HEK293 (cell line): Measurements from ENCODE around the gene THSD4.

Experiments used
- CTCF ChIA-PET: fragments of 350-600 bp; formaldehyde crosslinking; extraction: SDS; loops from one replicate; lab custom pipeline; 2021; ENCODE audit warnings: antibody characterized with exemption; lab: Yijun Ruan, JAX
- POLR2A ChIA-PET: fragments of 300-600 bp; formaldehyde crosslinking; extraction: SDS; loops from one replicate; lab custom pipeline; 2020; ENCODE audit warnings: antibody characterized with exemption, inconsistent platforms; lab: Yijun Ruan, JAX
- H3K27ac ChIP-seq: fragments of 200-500 bp; sonication (Bioruptor generic); 2 replicates; pipeline ENCODE4 v1.5.1; 2014; ENCODE audit warnings: low read depth, low read length, control low read depth, inconsistent platforms; ENCODE audit errors: extremely low read depth
- H3K36me3 ChIP-seq, 2 experiments: fragments of 200-500 bp in 1 of 2; sonication (Bioruptor generic) in 1 of 2; 1 replicate in 1 of 2; 2 replicates in 1 of 2; pipeline ENCODE4 v1.5.1; 2014 to 2017; ENCODE audit warnings: inconsistent platforms in 2 of 2, low read length in 2 of 2; ENCODE audit not compliant: control insufficient read depth in 2 of 2, insufficient read depth in 1 of 2
- H3K4me1 ChIP-seq: fragments of 200-500 bp; sonication (Bioruptor generic); 2 replicates; pipeline ENCODE4 v1.5.1; 2014; ENCODE audit warnings: mild to moderate bottlenecking, low read length, inconsistent platforms; ENCODE audit not compliant: control insufficient read depth, insufficient read depth
- H3K4me3 ChIP-seq: 2 replicates; pipeline ENCODE4 v1.5.1; 2011; ENCODE audit warnings: low read depth, mild to moderate bottlenecking, control low read depth, low read length, moderate library complexity
- H3K9me3 ChIP-seq: fragments of 200-500 bp; sonication (Bioruptor generic); 2 replicates; pipeline ENCODE4 v1.5.1; 2014; ENCODE audit warnings: low read depth, low read length, inconsistent platforms; ENCODE audit not compliant: control insufficient read depth, insufficient read depth
- BCL11B ChIP-seq: fragments of 450-650 bp; formaldehyde crosslinking; IDR thresholded peaks from 2 replicates; pipeline ENCODE4 v1.5.1; 2016; ENCODE audit warnings: low read depth, missing biosample characterization, missing genetic modification characterization
- HOXA7 ChIP-seq: sonication (generic); formaldehyde crosslinking; IDR thresholded peaks from 2 replicates; pipeline ENCODE4 v1.8.1; 2022; ENCODE audit warnings: missing genetic modification reagents, borderline replicate concordance
- KLF7 ChIP-seq: fragments of 450-650 bp; formaldehyde crosslinking; IDR thresholded peaks from 2 replicates; pipeline ENCODE4 v1.5.1; 2016; ENCODE audit warnings: missing biosample characterization, missing genetic modification characterization, borderline replicate concordance
- KLF8 ChIP-seq: fragments of 450-650 bp; formaldehyde crosslinking; IDR thresholded peaks from 2 replicates; pipeline ENCODE4 v1.5.1; 2016; ENCODE audit warnings: missing biosample characterization, missing genetic modification characterization
- OVOL3 ChIP-seq: fragments of 450-650 bp; formaldehyde crosslinking; IDR thresholded peaks from 2 replicates; pipeline ENCODE4 v1.5.1; 2016; ENCODE audit warnings: missing biosample characterization, missing genetic modification characterization
- TSHZ1 ChIP-seq: fragments of 450-650 bp; formaldehyde crosslinking; IDR thresholded peaks from 2 replicates; pipeline ENCODE4 v1.5.1; 2016; ENCODE audit warnings: missing biosample characterization, missing genetic modification characterization, borderline replicate concordance
- ZEB2 ChIP-seq: fragments of 450-650 bp; formaldehyde crosslinking; IDR thresholded peaks from 2 replicates; pipeline ENCODE4 v1.5.1; 2016; ENCODE audit warnings: missing biosample characterization, missing genetic modification characterization
- ZFP41 ChIP-seq: fragments of 450-650 bp; formaldehyde crosslinking; IDR thresholded peaks from 2 replicates; pipeline ENCODE4 v1.5.1; 2016; ENCODE audit warnings: missing biosample characterization, missing genetic modification characterization, borderline replicate concordance
- ZFP69B ChIP-seq: fragments of 450-650 bp; formaldehyde crosslinking; IDR thresholded peaks from 2 replicates; pipeline ENCODE4 v1.5.1; 2016; ENCODE audit warnings: missing biosample characterization, missing genetic modification characterization
- ZNF112 ChIP-seq: fragments of 450-650 bp; formaldehyde crosslinking; IDR thresholded peaks from 2 replicates; pipeline ENCODE4 v1.5.0; 2017; ENCODE audit warnings: missing biosample characterization, missing genetic modification characterization
- ZNF157 ChIP-seq: fragments of 450-650 bp; formaldehyde crosslinking; IDR thresholded peaks from 2 replicates; pipeline ENCODE4 v1.5.1; 2016; ENCODE audit warnings: missing biosample characterization, missing genetic modification characterization
- ZNF24 ChIP-seq: fragments of 450-650 bp; formaldehyde crosslinking; IDR thresholded peaks from 2 replicates; pipeline ENCODE4 v1.5.1; 2016; ENCODE audit warnings: missing biosample characterization, missing genetic modification characterization
- ZNF292 ChIP-seq: fragments of 450-650 bp; formaldehyde crosslinking; IDR thresholded peaks from 2 replicates; pipeline ENCODE4 v1.5.1; 2016; ENCODE audit warnings: low read depth, missing biosample characterization, missing genetic modification characterization, borderline replicate concordance
- ZNF513 ChIP-seq: fragments of 450-650 bp; IDR thresholded peaks from 2 replicates; pipeline ENCODE4 v1.5.1; 2018; ENCODE audit warnings: missing biosample characterization, missing genetic modification characterization
- ZNF518A ChIP-seq: fragments of 450-650 bp; formaldehyde crosslinking; conservative IDR thresholded peaks from 2 replicates; pipeline ENCODE4 v1.5.1; 2016; ENCODE audit warnings: low read depth, missing biosample characterization, missing genetic modification characterization
- ZNF596 ChIP-seq: fragments of 450-650 bp; IDR thresholded peaks from 2 replicates; pipeline ENCODE4 v1.5.0; 2018; ENCODE audit warnings: missing biosample characterization, mild to moderate bottlenecking, missing genetic modification characterization, moderate library complexity
- ZNF664 ChIP-seq: fragments of 450-650 bp; formaldehyde crosslinking; IDR thresholded peaks from 2 replicates; pipeline ENCODE4 v1.5.1; 2016; ENCODE audit warnings: missing biosample characterization, missing genetic modification characterization
- ZNF677 ChIP-seq: fragments of 450-650 bp; IDR thresholded peaks from 2 replicates; pipeline ENCODE4 v1.5.0; 2018; ENCODE audit warnings: missing biosample characterization, mild to moderate bottlenecking, missing genetic modification characterization, moderate library complexity
- TF ChIP-seq, protein P1 (sequence below): fragments of 450-650 bp; formaldehyde crosslinking; IDR thresholded peaks from 2 replicates; pipeline ENCODE4 v1.5.1; 2016; ENCODE audit warnings: missing biosample characterization, missing genetic modification characterization
- TF ChIP-seq, protein P2 (sequence below): fragments of 450-650 bp; formaldehyde crosslinking; IDR thresholded peaks from 2 replicates; pipeline ENCODE4 v1.5.1; 2016; ENCODE audit warnings: missing biosample characterization, missing genetic modification characterization
- TF ChIP-seq, protein P3 (sequence below): fragments of 450-650 bp; formaldehyde crosslinking; optimal IDR thresholded peaks from 2 replicates; pipeline ENCODE3; 2016; ENCODE audit warnings: missing biosample characterization, mild to moderate bottlenecking, missing genetic modification characterization

The THSD4 gene

GRCh38 chr15:71223516-71223915, 108.2 kb downstream of the THSD4 start:
- Histone ChIP-seq H3K36me3 (no peaks in the 10 kb centered on the region), H3K4me3 (no peak overlapping the region), H3K9me3 (no peaks in the 10 kb centered on the region), H3K4me1 (peaks cover 14% of the 10 kb centered on the region)
- POLR2A ChIA-PET = no interaction called here
- CTCF ChIA-PET = interaction anchor here (1.1 kb wide), 1 partner anchor 10 kb away, joined by 4 read pairs; no protein-coding TSS in a partner anchor
- no peak for TF ChIP-seq ZNF677 (tag by site-specific recombination)
- TF ChIP-seq OVOL3 (tag by site-specific recombination) = no peak
- no peak for TF ChIP-seq TSHZ1
- TF ChIP-seq, protein P1, sequence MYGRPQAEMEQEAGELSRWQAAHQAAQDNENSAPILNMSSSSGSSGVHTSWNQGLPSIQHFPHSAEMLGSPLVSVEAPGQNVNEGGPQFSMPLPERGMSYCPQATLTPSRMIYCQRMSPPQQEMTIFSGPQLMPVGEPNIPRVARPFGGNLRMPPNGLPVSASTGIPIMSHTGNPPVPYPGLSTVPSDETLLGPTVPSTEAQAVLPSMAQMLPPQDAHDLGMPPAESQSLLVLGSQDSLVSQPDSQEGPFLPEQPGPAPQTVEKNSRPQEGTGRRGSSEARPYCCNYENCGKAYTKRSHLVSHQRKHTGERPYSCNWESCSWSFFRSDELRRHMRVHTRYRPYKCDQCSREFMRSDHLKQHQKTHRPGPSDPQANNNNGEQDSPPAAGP (tag by site-specific recombination) = no peak
- no peak for TF ChIP-seq ZNF664 (tag by site-specific recombination)
- TF ChIP-seq ZNF112 = no peak
- TF ChIP-seq HOXA7 (CRISPR knock-in tag) = no peak
- TF ChIP-seq, protein P2, sequence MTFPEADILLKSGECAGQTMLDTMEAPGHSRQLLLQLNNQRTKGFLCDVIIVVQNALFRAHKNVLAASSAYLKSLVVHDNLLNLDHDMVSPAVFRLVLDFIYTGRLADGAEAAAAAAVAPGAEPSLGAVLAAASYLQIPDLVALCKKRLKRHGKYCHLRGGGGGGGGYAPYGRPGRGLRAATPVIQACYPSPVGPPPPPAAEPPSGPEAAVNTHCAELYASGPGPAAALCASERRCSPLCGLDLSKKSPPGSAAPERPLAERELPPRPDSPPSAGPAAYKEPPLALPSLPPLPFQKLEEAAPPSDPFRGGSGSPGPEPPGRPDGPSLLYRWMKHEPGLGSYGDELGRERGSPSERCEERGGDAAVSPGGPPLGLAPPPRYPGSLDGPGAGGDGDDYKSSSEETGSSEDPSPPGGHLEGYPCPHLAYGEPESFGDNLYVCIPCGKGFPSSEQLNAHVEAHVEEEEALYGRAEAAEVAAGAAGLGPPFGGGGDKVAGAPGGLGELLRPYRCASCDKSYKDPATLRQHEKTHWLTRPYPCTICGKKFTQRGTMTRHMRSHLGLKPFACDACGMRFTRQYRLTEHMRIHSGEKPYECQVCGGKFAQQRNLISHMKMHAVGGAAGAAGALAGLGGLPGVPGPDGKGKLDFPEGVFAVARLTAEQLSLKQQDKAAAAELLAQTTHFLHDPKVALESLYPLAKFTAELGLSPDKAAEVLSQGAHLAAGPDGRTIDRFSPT (tag by site-specific recombination) = no peak
- no peak for TF ChIP-seq ZNF518A
- no peak for TF ChIP-seq ZNF157
- TF ChIP-seq ZFP41 (tag by site-specific recombination) = no peak
- TF ChIP-seq, all 188 proteins: peak for 0
- no peak overlapping the region for H3K27ac ChIP-seq

DNA sequence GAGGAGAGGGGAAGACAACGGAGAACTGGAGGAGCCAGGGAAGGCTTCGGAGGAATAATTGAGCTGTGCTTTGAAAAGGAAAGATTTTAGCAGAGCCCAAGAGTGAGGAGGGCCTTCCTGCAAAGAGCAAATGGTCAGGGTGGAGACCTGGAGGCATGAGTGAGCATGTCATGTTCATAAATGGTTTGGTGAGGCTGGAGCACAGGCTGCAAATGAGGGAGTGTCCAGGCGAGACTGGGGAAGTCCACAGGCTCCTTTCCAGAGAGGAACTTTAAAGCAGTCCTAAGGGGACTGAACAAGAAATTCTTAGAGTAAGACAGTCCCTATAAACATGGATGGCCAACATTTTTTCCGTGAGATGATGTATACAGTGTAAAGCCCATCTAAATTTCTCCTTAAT, 108.8 kb downstream of the THSD4 start:
- POLR2A ChIA-PET = no interaction called here
- no peak for TF ChIP-seq ZNF513 (tag by site-specific recombination)
- no peak for TF ChIP-seq ZEB2
- TF ChIP-seq ZNF292 (tag by site-specific recombination) = no peak
- TF ChIP-seq KLF7 (tag by site-specific recombination) = no peak
- no peak for TF ChIP-seq ZNF596 (tag by site-specific recombination)
- TF ChIP-seq ZFP69B = no peak
- TF ChIP-seq KLF8 = no peak
- no peak for TF ChIP-seq BCL11B (tag by site-specific recombination)
- TF ChIP-seq ZNF24 = no peak
- TF ChIP-seq, protein P3, sequence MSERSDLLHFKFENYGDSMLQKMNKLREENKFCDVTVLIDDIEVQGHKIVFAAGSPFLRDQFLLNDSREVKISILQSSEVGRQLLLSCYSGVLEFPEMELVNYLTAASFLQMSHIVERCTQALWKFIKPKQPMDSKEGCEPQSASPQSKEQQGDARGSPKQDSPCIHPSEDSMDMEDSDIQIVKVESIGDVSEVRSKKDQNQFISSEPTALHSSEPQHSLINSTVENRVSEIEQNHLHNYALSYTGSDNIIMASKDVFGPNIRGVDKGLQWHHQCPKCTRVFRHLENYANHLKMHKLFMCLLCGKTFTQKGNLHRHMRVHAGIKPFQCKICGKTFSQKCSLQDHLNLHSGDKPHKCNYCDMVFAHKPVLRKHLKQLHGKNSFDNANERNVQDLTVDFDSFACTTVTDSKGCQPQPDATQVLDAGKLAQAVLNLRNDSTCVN (tag by site-specific recombination) = no peak

More for the DNA sequence above, 108.8 kb downstream of the THSD4 start:
- CTCF ChIA-PET = interaction anchor here (0.6 to 1.1 kb wide), 2 partner anchors 10 to 65 kb away, joined by 3 to 4 read pairs; no protein-coding TSS in a partner anchor
- H3K4me1 ChIP-seq = peaks cover 16% of the 10 kb centered on the region
- H3K27ac ChIP-seq = no peak overlapping the region
- no peaks in the 10 kb centered on the region for H3K36me3 ChIP-seq
- H3K9me3 ChIP-seq = no peaks in the 10 kb centered on the region
- H3K4me3 ChIP-seq = no peak overlapping the region
